ENCODE results near the gene RASL10B.

The RASL10B gene

GRCh38 chr17:35723735-35724134 lies 7.7 kb upstream of the RASL10B start:
- DNase-seq, result no peak

GRCh38 chr17:35725058-35725457 lies 6.4 kb upstream of the RASL10B start:
- DNase-seq, result no peak

- DNase-seq, result no peak
These were observed 5.7 kb upstream of the RASL10B start for GRCh38 chr17:35725802-35726126.

GRCh38 chr17:35726127-35726952 lies 5.1 kb upstream of the RASL10B start:
- DNase-seq, result no peak

GRCh38 chr17:35726953-35727460 lies 4.4 kb upstream of the RASL10B start:
- no peak for DNase-seq

GRCh38 chr17:35727635-35728034 lies 3.8 kb upstream of the RASL10B start:
- DNase-seq, result no peak

GRCh38 chr17:35728551-35728950 lies 2.9 kb upstream of the RASL10B start:
- no peak for DNase-seq

- no peak for DNase-seq
These were observed 2.0 kb upstream of the RASL10B start for GRCh38 chr17:35729405-35729833.

GRCh38 chr17:35730400-35731005 lies 936 bp upstream of the RASL10B start:
- no peak for DNase-seq

- no peak for DNase-seq
These were observed 722 bp downstream of the RASL10B start for GRCh38 chr17:35731917-35732805.

GRCh38 chr17:35732806-35733136 lies 1.3 kb downstream of the RASL10B start:
- DNase-seq, result no peak

- DNase-seq, result no peak
These were observed 1.9 kb downstream of the RASL10B start for GRCh38 chr17:35733366-35733765.

GRCh38 chr17:35734396-35734795 lies 3.0 kb downstream of the RASL10B start:
- no peak for DNase-seq

GRCh38 chr17:35735036-35735805 lies 3.8 kb downstream of the RASL10B start:
- no peak for DNase-seq

GRCh38 chr17:35736236-35736635 lies 4.8 kb downstream of the RASL10B start:
- DNase-seq, result no peak

GRCh38 chr17:35738519-35739133 lies 7.2 kb downstream of the RASL10B start:
- DNase-seq, result no peak

GRCh38 chr17:35740216-35740615 lies 8.8 kb downstream of the RASL10B start:
- no peak for DNase-seq

- no peak for DNase-seq
These were observed 9.8 kb downstream of the RASL10B start for GRCh38 chr17:35740997-35741931.

GRCh38 chr17:35742496-35742895 lies 11.1 kb downstream of the RASL10B start:
- DNase-seq, result no peak

- DNase-seq, result no peak
These were observed 11.5 kb downstream of the RASL10B start for GRCh38 chr17:35742896-35743477.

All from stimulated activated CD4-positive, alpha-beta T cell treated with anti-CD3 and anti-CD28 coated beads, Interleukin-12 subunit alpha, Interleukin-12 subunit beta, amount 100 ng/mL, for 4 hours (primary cell).